ENCODE data around the gene NSMCE1.
"Not testable (repeated sequence)": the region's sequence is repeated elsewhere in the genome, so short reads cannot be mapped to it uniquely, and the experiment has no call there.

NSMCE1 gene

DNA sequence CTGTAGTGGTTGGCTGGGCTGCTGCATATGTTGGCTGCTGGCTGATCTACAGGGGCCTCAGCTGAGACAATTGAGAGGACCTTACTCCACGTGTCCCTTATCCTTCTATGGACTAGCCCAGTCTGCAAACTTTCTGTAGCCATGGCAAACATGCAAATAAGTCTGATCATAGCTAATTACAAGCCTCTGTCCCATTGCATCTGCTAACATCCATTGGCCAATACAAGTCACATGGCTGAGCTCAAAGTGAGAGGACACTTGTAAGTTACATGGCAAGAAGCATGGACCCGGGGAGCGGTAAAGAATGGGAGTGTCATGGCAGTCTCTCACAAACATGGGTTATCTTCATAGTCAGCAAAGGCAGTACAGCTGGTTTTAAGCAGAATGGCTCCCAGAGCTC is 33.6 kb upstream of the NSMCE1 start:
- DNase-seq (ENCODE audit: low spot score): no peak

DNA sequence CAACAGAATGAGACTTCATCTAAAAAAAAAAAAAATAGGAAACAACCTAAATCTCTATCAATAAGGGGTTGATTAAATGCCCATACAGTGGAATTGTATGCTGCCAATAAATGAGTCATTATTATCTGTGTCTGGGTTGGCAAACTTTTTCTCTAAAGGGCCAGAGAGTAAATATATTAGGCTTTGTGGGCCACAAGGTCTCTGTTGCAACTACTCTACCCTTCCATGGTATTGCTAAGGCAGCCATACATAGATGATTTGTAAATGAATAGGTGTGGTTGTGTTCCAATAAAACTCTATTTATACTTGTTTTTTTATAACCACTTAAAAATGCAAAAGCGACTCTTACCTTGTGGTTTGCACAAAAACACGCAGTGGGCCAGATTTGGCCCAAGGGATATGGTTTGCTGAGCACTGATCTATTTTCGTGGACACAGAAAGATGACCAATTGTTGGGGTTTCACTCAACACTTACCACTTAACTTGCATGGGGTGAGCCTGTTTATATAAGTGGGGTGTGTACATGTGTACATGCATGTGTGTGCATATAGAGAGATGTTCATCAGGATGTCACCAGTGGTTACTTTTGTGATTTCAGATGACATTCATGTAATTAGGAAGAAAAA is 32.8 kb upstream of the NSMCE1 start:
- no peak for DNase-seq (ENCODE audit: low spot score)

DNA sequence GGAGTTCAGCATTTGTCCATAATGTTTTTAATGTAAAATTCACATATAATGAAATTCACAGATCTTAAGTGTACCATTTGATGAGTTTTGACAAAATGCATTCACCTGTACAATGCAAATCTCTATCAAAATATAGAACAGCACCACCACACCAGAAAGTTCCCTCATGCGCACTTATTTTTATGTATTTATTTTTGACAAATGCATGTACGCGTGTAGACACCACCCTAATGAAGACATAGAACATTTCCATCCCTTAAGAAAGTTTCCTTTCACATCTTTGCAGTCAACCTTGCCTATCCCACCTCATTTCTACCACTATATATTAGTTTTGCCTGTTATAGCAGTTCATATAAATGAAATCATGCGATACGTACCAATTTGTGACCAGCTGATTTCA is 29.6 kb upstream of the NSMCE1 start:
- DNase-seq (ENCODE audit: low spot score): no peak

- DNase-seq (ENCODE audit: low spot score): no peak
Measured at GRCh38 chr16:27293343-27293742, 24.8 kb upstream of the NSMCE1 start.

- no peak for DNase-seq (ENCODE audit: low spot score)
Measured at GRCh38 chr16:27291722-27292240, 23.2 kb upstream of the NSMCE1 start.

GRCh38 chr16:27291106-27291505 is 22.5 kb upstream of the NSMCE1 start:
- DNase-seq (ENCODE audit: low spot score): no peak

DNA sequence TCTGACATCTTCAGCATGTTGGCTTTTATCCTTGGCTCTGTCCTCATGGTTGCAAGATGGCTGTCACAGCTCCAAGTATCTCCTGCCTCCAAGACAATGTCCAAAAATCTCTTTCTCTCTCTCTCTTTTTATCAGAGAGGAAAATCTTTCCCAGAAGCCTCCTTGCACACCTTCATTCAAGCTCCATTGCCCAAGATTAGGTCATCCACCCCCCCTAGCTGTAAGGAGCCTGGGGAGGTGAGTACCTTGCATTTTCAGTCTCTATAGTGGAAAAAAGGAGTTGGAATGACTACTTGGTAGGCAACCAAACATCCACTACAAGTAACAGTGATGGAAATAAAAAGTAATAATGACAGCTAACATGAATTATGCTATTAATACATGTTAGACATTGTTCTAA is 22.0 kb upstream of the NSMCE1 start:
- no peak for DNase-seq (ENCODE audit: low spot score)

DNA sequence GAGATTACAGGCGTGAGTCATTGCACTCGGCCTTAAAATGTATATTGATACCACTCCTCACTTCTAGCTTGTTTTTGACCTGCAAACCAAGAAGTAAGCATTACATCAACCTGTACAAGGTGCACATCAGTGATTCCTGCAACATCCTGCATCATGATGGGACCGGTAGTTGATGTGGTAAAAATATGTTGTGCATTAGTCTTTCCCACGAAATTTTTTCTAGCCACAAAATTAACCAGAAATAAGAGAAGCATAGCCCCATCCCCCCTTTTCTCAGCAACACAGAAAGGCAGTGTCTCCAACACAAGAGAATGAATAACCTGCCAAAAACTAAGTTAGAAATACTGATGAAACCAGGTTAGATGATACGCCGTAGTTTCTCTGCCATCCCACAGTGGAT is 21.1 kb upstream of the NSMCE1 start:
- DNase-seq (ENCODE audit: low spot score): no peak

DNA sequence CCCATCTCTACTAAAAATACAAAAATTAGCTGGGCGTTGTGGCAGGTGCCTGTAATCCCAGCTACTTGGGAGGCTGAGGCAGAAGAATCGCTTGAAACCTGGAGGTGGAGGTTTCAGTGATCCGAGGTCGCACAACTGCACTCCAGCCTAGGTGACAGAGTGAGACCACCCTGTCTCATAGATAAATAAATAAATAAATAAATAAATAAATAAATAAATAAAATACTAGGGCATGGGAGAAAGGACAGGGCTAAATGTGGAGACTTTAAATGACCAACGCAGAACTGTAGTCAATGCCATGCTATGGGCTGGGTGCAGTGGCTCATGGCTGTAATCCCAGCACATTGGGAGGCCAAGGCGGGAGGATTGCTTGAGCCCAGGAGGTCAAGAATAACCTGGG is 19.7 kb upstream of the NSMCE1 start:
- not testable (repeated sequence) for DNase-seq (ENCODE audit: low spot score)

DNA sequence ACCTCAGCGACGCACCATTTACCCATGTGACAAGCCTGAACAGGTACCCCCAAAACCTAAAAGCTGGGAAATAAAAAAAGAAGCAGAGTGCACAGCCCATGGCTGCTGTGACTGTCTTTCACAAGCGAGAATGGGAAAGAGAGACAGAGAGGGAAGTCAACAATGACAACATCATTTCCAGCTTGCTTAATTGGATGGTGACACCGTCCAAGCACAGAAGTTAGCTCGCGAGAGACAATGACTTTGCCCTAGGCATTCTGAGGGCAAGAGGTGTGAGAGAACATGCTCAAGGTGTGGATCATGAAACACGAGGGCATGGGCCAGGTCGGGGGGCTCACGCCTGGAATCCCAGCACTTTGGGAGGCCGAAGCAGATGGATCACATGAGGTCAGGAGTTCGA is 19.3 kb upstream of the NSMCE1 start:
- DNase-seq (ENCODE audit: low spot score): no peak

- no peak for DNase-seq (ENCODE audit: low spot score)
Measured at GRCh38 chr16:27287051-27287811, 18.7 kb upstream of the NSMCE1 start.

GRCh38 chr16:27286451-27286850 is 17.9 kb upstream of the NSMCE1 start:
- no peak for DNase-seq (ENCODE audit: low spot score)

DNA sequence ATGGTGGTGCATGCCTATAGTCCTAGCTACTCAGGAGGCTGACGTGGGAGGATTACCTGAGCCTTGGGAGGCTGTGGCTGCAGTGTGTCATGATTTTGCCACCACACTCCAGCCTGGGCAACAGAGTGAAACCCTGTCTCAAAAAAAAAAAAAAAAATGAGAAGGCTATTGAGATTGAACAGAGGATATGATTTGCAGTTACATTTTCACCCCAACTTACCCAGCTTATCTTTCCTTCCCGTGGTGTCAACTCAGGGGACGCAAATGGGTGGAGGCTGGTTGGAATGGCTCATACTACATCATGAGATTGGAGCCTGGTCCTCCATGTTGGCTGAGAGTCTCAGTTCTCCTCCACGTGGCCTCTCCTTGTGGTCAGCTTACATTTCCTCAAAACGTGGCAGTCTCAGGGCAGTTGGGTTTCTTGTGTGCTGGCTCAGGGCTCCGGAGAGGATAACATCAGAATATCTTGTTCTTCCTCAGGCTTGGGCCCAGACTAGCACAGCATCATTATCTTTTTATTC is 17.2 kb upstream of the NSMCE1 start:
- no peak for DNase-seq (ENCODE audit: low spot score)

- DNase-seq (ENCODE audit: low spot score): peak; percentile 21
Measured at GRCh38 chr16:27284865-27285675, 16.5 kb upstream of the NSMCE1 start.

- no peak for DNase-seq (ENCODE audit: low spot score)
Measured at GRCh38 chr16:27281243-27281642, 12.7 kb upstream of the NSMCE1 start.

GRCh38 chr16:27275394-27275793 is 6.8 kb upstream of the NSMCE1 start:
- no peak for DNase-seq (ENCODE audit: low spot score)

DNA sequence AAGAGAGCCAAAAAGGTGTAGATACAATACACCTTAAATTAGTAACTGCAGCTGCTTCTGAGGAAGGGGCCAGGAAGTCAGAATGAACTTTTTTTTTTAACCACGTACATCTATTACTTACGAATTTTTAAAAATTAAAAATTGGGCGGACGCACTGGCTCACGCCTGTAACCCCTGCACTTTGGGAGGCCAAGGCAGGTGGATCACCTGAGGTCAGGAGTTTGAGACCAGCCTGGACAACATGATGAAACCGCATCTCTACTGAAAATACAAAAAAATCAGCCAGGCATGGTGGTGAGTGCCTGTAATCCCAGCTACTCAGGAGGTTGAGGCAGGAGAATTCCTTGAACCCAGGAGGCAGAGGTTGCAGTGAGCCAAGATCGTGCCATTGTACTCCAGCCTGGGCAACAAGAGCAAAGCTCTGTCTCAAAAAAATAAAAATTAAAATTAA is 5.9 kb upstream of the NSMCE1 start:
- not testable (repeated sequence) for DNase-seq (ENCODE audit: low spot score)

GRCh38 chr16:27273670-27274423 is 5.3 kb upstream of the NSMCE1 start:
- DNase-seq (ENCODE audit: low spot score): no peak

- no peak for DNase-seq (ENCODE audit: low spot score)
Measured at GRCh38 chr16:27273330-27273669, 4.7 kb upstream of the NSMCE1 start.

DNA sequence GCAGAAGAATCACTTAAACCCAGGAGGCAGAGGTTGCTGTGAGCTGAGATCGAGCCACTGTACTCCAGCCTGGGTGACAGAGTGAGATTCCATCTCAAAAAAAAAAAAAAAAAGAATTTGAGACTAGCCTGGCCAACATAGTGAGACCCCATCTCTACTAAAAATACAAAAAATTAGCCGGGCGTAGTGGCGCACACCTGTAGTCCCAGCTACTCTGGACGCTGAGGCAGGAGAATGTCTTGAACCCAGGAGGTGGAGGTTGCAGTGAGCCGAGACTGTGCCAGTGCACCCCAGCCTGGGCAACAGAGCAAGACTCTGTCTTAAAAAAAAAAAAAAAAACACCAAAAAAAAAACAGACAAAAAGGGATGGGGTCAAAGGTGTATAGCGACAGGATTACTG is 4.1 kb upstream of the NSMCE1 start:
- not testable (repeated sequence) for DNase-seq (ENCODE audit: low spot score)

DNA sequence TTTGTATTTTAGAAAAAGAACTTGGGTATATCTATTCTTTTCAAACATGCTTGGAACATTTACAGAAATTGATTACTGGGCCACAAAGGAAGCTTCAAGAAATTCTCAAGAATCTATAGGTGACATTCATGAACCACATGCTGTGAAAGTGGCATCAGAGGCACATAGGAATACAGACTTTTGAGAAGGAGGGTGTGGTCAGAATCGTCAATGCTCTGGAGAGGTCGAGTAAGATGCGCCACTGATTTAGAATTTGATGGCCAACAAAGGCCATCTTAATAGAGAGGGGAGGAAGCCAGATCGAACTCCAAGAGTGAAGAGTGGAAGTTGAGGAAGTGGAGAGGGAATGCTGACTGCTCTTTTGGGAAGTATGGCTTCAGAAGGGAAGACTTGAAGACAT is 3.5 kb upstream of the NSMCE1 start:
- no peak for DNase-seq (ENCODE audit: low spot score)

DNA sequence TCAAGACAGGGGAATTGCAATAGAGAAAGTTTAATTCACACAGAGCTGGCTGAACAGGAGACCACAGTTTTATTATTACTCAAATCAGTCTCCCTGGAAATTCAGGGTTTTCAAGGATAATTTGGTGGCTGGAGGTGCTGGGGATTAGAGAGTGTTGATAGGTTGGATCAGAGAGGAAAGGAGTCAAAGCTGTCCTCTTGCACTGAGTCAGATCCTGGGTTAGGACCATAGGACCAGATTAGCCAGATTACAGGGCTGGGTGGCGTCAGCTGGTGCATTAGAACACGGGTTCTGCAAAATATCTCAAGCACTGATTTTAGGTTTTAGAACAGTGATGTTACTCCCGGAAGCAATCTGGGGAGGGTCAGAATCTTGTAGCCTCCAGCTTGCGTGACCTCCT is 1.8 kb upstream of the NSMCE1 start:
- DNase-seq (ENCODE audit: low spot score): no peak

Measured in COLO829 (cell line).